Activated T-helper 2 cell treated with anti-CD3 and anti-CD28 coated beads, Interferon-gamma antibody, Interleukin-2, Interleukin-4, amounts not matched to agents 10 μg/mL and 5 μg/mL and 100 μg/mL, durations not matched to agents 14 hours and 24 hours and 36 hours (primary cell): Measurements from ENCODE around the gene MYH9. TPM values are rescaled to one million over a fixed set of nuclear protein-coding genes. Genes with fewer than 3 reads are reported as not detected.

ENCODE experiments used
- DNase-seq: peaks from one replicate; pipeline ENCODE4 v3.0.0; 2021; ENCODE audit warnings: low spot score
- H3K27ac Mint-ChIP-seq: one replicate; pipeline ENCODE4 v1.8.0; 2021; ENCODE audit warnings: mixed read lengths
- H3K27me3 Mint-ChIP-seq: one replicate; pipeline ENCODE4 v1.8.0; 2021; ENCODE audit warnings: low read depth, mixed read lengths
- H3K36me3 Mint-ChIP-seq: one replicate; pipeline ENCODE4 v1.8.0; 2021; ENCODE audit warnings: low read depth, mixed read lengths
- H3K4me1 Mint-ChIP-seq: one replicate; pipeline ENCODE4 v1.8.0; 2021; ENCODE audit warnings: low read depth, mixed read lengths
- H3K4me3 Mint-ChIP-seq: one replicate; pipeline ENCODE4 v1.8.0; 2021; ENCODE audit warnings: low read depth, mild to moderate bottlenecking, moderate library complexity, mixed read lengths
- H3K9me3 Mint-ChIP-seq: one replicate; pipeline ENCODE4 v1.8.0; 2021; ENCODE audit warnings: mixed read lengths
- intact Hi-C: fragments of 100-400 bp; cut with micrococcal nuclease; formaldehyde crosslinking; loops from one replicate; pipeline ENCODE4 v1.15.1; 2023
- total RNA-seq: library from RNA; stranded (reverse); gene quantifications from 2 replicates; pipeline ENCODE4 v1.2.3, GENCODE V29; 2022

The MYH9 gene
- total RNA-seq, 1 donor from 2014 or later: 619 TPM

DNA sequence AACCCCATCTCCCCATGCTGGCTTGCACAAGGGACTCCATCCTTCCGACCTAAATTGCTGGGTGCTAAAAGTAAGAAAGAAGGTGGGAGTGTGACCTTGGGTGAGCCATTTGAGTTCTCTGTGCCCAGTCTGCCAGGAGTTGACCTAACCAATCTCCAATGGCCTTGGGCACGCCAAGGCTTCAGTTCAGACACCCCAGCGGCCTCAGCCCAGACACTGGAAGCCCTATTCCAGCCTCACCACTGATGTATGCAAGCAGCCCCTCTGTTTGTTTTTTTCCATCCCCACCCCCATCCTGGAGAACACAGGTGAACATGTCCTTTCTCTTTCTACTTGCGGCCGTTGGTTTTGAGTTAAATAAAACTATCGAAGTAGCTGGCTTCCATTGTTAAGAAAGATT, 31.9 kb downstream of the MYH9 start:
- Mint-ChIP-seq H3K4me1 (peaks cover 75% of the 10 kb centered on the region), H3K36me3 (peaks cover 49% of the 10 kb centered on the region), H3K9me3 (no peaks in the 10 kb centered on the region), H3K27ac (peak overlapping the region; percentile 89), H3K27me3 (no peaks in the 10 kb centered on the region), H3K4me3 (peak overlapping the region; percentile 56)
- DNase-seq: no peak
- intact Hi-C loops: no loop called here

DNA sequence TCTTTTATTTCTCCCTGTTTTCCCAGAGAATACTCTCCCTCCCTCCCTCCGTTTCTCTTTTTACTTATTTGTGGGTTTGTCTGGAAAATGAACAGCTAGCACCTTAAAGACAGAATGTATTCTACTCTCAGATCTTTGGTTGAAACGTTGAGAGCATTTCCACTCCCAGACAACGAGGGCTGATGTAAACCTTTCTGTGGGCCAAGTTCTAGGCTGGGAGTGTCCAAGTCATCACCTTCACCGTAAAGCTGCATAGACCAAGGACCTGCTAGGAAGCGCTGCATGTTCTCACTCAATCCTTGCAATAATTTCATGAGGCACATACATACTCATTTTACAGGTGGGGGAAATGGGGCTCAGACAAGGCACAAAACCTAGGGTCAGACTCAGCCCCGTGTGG, 32.4 kb downstream of the MYH9 start:
- intact Hi-C loops: no loop called here
- Mint-ChIP-seq H3K27me3 (no peaks in the 10 kb centered on the region), H3K9me3 (no peaks in the 10 kb centered on the region), H3K27ac (peak overlapping the region; percentile 89), H3K36me3 (peaks cover 52% of the 10 kb centered on the region), H3K4me1 (peaks cover 76% of the 10 kb centered on the region), H3K4me3 (peak overlapping the region; percentile 56)
- no peak for DNase-seq

DNA sequence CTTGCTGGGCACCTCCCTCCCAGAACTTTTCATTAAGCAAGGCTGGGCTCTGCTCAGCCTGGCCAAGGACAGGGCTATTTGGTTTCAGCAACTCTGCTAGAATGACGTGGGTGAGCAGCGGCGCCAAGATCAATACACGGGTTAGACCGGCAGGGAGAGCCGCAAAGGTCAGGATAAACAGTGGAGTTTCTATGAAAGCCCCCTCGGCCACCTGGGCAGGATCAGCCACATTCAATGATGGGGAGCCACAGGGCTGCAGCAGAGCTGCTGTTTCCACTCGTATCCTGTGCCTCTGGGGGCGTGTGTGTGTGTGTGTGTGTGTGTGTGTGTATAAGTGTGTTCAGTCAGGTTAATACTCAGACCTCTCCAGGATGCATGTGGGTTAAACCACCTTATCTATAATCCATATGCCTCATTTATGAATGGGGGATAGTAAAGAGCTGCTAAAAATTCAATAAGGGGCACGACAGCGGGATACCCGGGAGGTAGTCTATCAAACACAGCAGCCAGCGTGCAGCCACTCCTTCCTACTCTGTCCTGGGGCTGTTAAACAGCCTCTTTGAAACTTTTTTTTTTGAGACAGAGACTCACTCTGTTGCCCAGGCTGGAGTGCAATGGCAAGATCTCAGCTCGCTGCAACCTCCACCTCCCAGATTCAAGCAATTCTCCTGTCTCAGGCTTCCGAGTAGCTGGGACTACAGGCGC, 34.8 kb downstream of the MYH9 start:
- no peaks in the 10 kb centered on the region for H3K9me3 Mint-ChIP-seq
- H3K4me1 Mint-ChIP-seq: peaks cover 69% of the 10 kb centered on the region
- intact Hi-C loops: no loop called here
- H3K27me3 Mint-ChIP-seq: no peaks in the 10 kb centered on the region
- H3K27ac Mint-ChIP-seq: peak overlapping the region; percentile 80
- H3K36me3 Mint-ChIP-seq: peaks cover 49% of the 10 kb centered on the region
- DNase-seq: no peak
- peak overlapping the region; percentile 22 for H3K4me3 Mint-ChIP-seq

DNA sequence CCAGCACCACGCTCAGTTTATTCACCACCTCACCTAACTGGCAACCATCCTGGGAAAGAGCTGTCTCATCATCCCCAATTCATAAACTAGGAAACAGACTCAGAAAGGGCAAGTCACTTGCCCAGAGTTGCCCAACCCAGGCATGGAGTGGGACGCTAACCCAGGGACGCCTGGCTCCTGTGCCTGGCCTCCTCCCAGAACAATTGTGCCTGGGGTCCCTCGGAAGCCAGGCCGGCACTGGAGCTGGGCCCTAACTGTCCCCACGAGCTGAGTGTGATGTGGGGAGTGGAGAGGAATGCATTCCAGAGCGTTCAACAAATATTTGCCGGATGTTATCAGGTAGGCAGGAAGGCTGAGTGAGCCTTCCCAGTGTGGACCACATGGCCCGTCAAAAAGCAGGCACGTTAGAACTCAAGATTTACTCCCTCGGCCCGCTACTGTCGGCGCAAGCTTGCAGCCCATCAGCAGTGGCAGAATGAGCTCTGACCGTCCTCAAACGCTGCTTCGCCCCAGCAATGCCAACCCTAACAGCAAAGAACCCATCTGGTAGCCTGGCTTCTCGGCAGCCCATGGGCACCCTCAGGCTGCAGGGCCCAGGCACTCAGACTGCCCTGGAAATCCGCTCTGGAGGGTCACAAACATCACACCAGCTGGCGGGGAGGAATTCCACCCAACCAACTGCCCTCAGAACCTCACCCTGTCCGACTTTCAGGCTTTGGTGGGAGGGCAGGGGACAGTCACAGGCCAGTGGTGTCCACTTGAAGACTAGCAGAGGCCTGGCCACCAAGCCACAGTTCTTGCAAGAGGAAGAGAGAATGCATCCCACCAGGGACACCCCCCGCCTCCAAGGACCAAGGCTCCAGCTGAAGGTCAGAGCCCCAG, 35.6 kb downstream of the MYH9 start:
- peak overlapping the region; percentile 22 for H3K4me3 Mint-ChIP-seq
- H3K27ac Mint-ChIP-seq: peak overlapping the region; percentile 80
- H3K4me1 Mint-ChIP-seq: peaks cover 68% of the 10 kb centered on the region
- H3K9me3 Mint-ChIP-seq: no peaks in the 10 kb centered on the region
- peaks cover 52% of the 10 kb centered on the region for H3K36me3 Mint-ChIP-seq
- intact Hi-C loops: no loop called here
- H3K27me3 Mint-ChIP-seq: no peaks in the 10 kb centered on the region
- DNase-seq: no peak

DNA sequence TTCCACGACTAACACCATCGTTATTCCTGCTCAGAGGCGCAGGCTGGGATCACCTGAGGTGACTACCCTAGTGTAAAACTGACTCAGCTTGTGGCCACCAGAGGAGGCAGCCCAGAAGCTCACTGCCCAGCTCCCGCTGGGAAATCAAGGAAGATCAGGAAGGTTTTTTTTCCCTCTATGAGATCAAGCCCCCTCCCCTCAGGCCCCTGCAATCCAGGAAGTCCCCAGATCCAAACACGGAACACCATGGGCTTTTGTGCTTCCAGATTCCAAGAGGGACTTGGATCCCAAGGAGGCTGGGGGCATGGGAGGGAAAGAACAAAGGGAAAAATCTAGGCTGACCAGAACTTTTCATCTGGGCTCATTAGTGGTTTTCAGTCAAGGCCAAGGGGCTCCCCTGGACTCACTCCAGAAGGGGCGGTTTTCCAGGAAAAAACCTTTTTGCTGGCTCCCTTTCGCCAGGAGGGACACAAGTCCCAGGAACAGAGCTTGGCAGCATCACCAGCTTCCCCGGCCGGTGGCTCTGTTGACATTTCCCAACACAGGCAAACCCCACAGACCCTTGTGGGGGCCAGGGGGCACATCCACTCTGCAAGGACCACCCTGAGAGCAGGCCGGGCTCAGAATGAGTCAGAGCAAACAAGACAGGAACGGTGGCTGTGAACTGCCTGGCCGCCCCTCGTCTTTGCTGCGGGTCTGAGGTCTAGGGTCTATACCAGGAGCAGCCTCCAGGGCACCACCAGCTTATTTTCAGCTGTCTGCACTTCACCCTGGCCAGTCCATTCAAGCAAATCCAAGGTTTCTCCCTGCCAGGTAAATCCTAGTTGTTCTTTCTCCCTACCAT, 36.8 kb downstream of the MYH9 start:
- Mint-ChIP-seq H3K27me3 (no peaks in the 10 kb centered on the region), H3K27ac (peak overlapping the region; percentile 80), H3K36me3 (peaks cover 56% of the 10 kb centered on the region), H3K4me1 (peaks cover 64% of the 10 kb centered on the region), H3K9me3 (no peaks in the 10 kb centered on the region), H3K4me3 (no peak overlapping the region)
- intact Hi-C loops: no loop called here
- no peak for DNase-seq

DNA sequence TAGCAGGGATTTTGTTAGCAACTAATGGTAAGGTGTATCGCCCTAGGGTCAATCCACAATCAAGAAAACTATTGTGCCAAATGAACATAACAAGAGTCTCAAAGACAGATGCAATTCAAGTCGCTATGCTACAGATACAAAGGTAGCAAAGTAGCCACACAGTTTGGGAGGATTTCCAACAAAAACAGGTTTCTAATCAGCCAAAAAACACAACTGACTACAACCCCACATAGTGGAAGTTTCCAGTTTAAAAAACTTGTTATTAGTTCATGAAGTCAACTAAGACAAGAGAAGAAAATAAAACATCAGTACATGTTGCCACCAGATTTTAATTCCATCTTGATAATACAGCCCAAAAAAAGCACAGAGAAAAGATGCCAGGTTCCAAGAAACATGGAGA, 38.0 kb downstream of the MYH9 start:
- no peaks in the 10 kb centered on the region for H3K27me3 Mint-ChIP-seq
- H3K27ac Mint-ChIP-seq: peak overlapping the region; percentile 7
- intact Hi-C loops: no loop called here
- peaks cover 53% of the 10 kb centered on the region for H3K36me3 Mint-ChIP-seq
- peaks cover 53% of the 10 kb centered on the region for H3K4me1 Mint-ChIP-seq
- H3K9me3 Mint-ChIP-seq: no peaks in the 10 kb centered on the region
- no peak overlapping the region for H3K4me3 Mint-ChIP-seq
- no peak for DNase-seq

DNA sequence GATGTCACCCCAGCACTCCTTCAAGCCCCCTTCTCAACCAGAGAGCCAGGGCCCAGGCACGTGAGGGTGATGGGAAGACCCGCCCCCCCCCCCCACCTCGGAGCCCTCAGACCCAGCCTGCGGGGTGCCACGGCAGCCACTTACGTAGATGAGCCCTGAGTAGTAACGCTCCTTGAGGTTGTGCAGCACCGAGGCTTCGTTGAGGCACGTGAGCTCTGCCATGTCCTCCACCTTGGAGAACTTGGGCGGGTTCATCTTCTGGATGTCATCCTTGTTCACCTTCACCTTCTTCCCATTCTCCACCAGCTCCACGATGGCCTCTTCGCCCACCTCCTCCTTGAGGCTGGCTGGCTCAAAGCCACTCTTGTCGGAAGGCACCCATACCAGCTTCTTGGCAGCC, 39.0 kb downstream of the MYH9 start:
- no peaks in the 10 kb centered on the region for H3K9me3 Mint-ChIP-seq
- H3K27ac Mint-ChIP-seq: peak overlapping the region; percentile 68
- H3K36me3 Mint-ChIP-seq: peaks cover 58% of the 10 kb centered on the region
- peaks cover 60% of the 10 kb centered on the region for H3K4me1 Mint-ChIP-seq
- no peak for DNase-seq
- H3K27me3 Mint-ChIP-seq: no peaks in the 10 kb centered on the region
- peak overlapping the region; percentile 2 for H3K4me3 Mint-ChIP-seq
- intact Hi-C loops: no loop called here

DNA sequence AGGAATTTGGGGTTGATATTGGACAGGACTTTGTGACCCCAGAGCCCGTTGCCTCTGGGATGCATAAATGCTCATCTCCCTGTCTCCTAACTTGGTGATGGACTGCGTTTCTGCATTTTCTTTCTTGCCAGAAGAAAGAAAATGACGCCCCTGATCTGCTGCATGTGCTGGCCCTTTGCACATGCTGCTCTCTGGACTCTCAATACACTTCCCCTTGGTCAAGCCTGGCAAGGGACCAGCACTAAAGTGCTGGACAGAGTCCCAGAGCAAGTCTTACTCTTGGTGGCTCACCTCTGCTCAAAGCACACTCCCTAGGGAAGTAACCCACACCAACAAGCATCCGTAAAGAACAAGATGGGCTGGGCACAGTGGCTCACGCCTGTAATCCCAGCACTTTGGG, 40.7 kb downstream of the MYH9 start:
- intact Hi-C loops: no loop called here
- H3K36me3 Mint-ChIP-seq: peaks cover 63% of the 10 kb centered on the region
- no peaks in the 10 kb centered on the region for H3K27me3 Mint-ChIP-seq
- no peak for DNase-seq
- no peaks in the 10 kb centered on the region for H3K9me3 Mint-ChIP-seq
- no peak overlapping the region for H3K4me3 Mint-ChIP-seq
- peaks cover 60% of the 10 kb centered on the region for H3K4me1 Mint-ChIP-seq
- H3K27ac Mint-ChIP-seq: peak overlapping the region; percentile 46

DNA sequence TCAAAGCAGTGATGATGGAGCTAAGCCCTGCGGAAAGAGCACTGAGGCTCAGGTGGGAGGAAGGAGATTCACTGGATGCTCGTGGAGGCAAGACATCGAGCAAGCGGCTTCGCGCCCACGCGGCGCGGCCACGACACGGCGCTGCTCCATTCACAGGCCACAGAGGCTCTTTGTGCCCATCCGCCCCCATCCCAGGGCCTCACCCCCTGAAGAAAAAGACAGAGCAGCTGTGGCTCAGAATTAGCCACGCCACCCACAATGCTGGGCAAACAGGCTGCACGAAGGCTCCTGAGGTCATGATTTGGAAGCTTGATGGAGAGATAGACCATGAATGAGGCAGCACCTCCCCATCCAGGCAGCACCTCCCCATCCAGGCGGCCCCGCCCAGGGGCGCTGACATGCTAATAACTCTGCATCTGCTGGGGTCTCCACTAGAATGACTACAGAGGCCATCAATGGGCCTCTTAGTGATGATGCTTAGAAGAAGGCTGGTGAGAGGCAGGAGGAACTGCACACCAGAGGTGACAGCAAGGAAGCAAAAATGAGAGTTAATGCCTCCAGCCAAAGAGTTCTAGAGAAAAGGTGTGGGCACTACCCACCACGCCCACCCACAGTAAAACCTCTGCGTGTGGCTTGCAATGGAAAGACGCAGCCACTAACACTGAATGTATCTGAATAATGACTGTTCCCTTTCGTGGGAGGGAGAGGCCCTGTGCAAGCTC, 43.5 kb downstream of the MYH9 start:
- Mint-ChIP-seq H3K36me3 (peaks cover 78% of the 10 kb centered on the region), H3K27me3 (no peaks in the 10 kb centered on the region), H3K27ac (peak overlapping the region; percentile 97), H3K4me3 (peak overlapping the region; percentile 72), H3K4me1 (peaks cover 65% of the 10 kb centered on the region), H3K9me3 (no peaks in the 10 kb centered on the region)
- intact Hi-C loops: loop anchor here (1.0 kb wide), 3 partner anchors 10 to 25 kb away; no protein-coding TSS in a partner anchor
- DNase-seq: no peak

DNA sequence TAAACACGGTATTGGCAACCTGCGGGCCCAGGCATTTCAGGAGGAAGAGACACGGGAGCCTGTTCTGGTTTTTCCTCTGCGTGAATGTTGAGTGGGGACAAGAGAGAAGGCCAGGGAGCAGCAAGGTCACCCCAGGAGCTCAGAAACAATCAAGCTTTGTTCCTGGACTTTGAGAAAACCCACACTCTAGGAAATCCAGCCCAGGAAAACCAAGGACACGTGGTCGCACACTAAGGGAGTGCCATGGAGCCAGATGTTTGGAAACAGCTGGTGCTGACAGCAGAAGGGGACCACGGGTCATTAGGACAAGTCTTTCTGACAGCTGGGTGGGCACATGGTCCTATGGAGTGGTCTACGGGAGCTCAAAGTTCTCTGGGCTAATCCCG, 44.1 kb downstream of the MYH9 start:
- H3K27ac Mint-ChIP-seq: peak overlapping the region; percentile 97
- H3K4me3 Mint-ChIP-seq: no peak overlapping the region
- H3K27me3 Mint-ChIP-seq: no peaks in the 10 kb centered on the region
- intact Hi-C loops: loop anchor here (1.0 kb wide), 3 partner anchors 9 to 26 kb away; no protein-coding TSS in a partner anchor
- no peak for DNase-seq
- peaks cover 66% of the 10 kb centered on the region for H3K4me1 Mint-ChIP-seq
- peaks cover 79% of the 10 kb centered on the region for H3K36me3 Mint-ChIP-seq
- H3K9me3 Mint-ChIP-seq: no peaks in the 10 kb centered on the region

DNA sequence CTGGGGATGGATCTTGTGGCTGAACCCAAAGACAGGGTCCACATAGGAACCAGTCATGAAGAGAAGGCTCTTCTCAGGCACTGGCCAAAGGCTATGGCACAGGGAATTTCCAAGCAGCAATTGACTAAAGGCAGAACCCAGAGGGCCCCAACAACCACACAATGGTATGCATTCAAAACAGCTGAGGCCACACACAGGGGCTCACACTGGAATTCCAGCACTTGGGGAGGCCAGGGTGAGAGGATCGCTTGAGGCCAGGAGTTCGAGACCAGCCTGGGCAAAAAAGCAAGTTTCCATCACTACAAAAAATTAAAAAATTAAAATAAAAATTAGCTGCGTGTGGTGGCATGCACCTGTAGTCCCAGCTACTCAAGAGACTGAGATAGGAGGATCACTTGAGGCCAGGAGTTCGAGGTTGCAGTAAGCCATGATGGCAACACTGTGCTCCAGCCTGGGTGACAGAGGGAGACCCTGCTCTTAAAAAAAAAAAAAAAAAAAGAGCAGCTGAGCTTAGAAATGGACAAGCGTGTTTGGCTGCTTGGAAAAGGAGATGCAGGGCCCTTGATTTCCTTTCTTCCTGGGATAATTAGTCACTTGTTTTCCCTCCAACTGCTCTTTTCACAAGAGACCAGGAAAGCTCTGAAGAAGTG, 44.6 kb downstream of the MYH9 start:
- Mint-ChIP-seq H3K27ac (peak overlapping the region; percentile 97), H3K9me3 (no peaks in the 10 kb centered on the region), H3K27me3 (no peaks in the 10 kb centered on the region), H3K4me3 (no peak overlapping the region), H3K4me1 (peaks cover 69% of the 10 kb centered on the region), H3K36me3 (peaks cover 80% of the 10 kb centered on the region)
- no peak for DNase-seq
- intact Hi-C loops: no loop called here

DNA sequence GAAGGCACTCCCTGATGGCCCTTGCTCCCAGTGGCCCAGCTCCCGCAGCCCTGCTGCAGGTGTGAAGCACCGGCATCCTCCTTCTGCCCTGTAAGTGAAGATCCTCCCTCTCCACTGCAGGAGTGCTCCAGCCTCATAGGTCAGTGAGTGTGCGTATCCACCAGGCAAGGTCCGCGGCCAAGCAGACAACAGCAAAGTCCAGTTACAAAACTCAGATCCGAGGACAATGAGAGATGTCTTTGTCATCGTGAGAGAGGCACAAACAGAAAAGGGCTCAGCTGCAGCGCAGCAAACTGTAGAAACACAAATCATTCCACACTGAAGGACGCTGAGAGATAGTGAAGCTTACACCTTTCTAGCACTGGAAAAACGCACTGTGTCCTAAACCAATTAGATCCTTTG, 46.1 kb downstream of the MYH9 start:
- intact Hi-C loops: no loop called here
- H3K4me1 Mint-ChIP-seq: peaks cover 70% of the 10 kb centered on the region
- no peaks in the 10 kb centered on the region for H3K9me3 Mint-ChIP-seq
- H3K27me3 Mint-ChIP-seq: no peaks in the 10 kb centered on the region
- DNase-seq: no peak
- peaks cover 80% of the 10 kb centered on the region for H3K36me3 Mint-ChIP-seq
- peak overlapping the region; percentile 85 for H3K27ac Mint-ChIP-seq
- no peak overlapping the region for H3K4me3 Mint-ChIP-seq
